BLaER1 (cell line): Measurements from ENCODE around the gene RAB29.

ENCODE experiments used
- H3K27ac ChIP-seq: shearing (Covaris generic); formaldehyde crosslinking; 2 replicates; pipeline ENCODE4 v1.8.1; 2022
- H3K27me3 ChIP-seq: shearing (Covaris generic); formaldehyde crosslinking; 2 replicates; pipeline ENCODE4 v1.8.1; 2022
- H3K36me3 ChIP-seq: shearing (Covaris generic); formaldehyde crosslinking; 2 replicates; pipeline ENCODE4 v1.8.1; 2022
- H3K4me1 ChIP-seq: shearing (Covaris generic); formaldehyde crosslinking; 2 replicates; pipeline ENCODE4 v1.8.1; 2022
- H3K4me2 ChIP-seq: shearing (Covaris generic); formaldehyde crosslinking; 2 replicates; pipeline ENCODE4 v1.8.1; 2022
- H3K4me3 ChIP-seq: shearing (Covaris generic); formaldehyde crosslinking; 2 replicates; pipeline ENCODE4 v1.8.1; 2022
- H3K9ac ChIP-seq: shearing (Covaris generic); formaldehyde crosslinking; 2 replicates; pipeline ENCODE4 v1.8.1; 2022
- H3K9me3 ChIP-seq: shearing (Covaris generic); formaldehyde crosslinking; 2 replicates; pipeline ENCODE4 v1.8.1; 2022
- H4K20me1 ChIP-seq: shearing (Covaris generic); formaldehyde crosslinking; 2 replicates; pipeline ENCODE4 v1.8.1; 2022
- Cebpa-rat ChIP-seq: shearing (Covaris generic); IDR thresholded peaks from 2 replicates; pipeline ENCODE4 v1.8.1; 2022

Gene RAB29

GRCh38 chr1:205783904-205784303, 8.6 kb upstream of the RAB29 start:
- 0 out of 2 replicates have a peak, but pooled peaks cover 2% of the 10 kb centered on the region for H3K36me3 ChIP-seq
- no peaks in the 10 kb centered on the region for H3K27me3 ChIP-seq
- no peak overlapping the region for H3K27ac ChIP-seq
- 0 out of 2 replicates have a peak overlapping the region, but pooled peaks have one; percentile 66 for H3K4me2 ChIP-seq
- no peak overlapping the region for H3K9ac ChIP-seq
- H4K20me1 ChIP-seq: no peaks in the 10 kb centered on the region
- TF ChIP-seq Cebpa-rat: no peak
- H3K4me3 ChIP-seq: no peak overlapping the region
- peaks cover 17% of the 10 kb centered on the region for H3K4me1 ChIP-seq
- no peaks in the 10 kb centered on the region for H3K9me3 ChIP-seq

DNA sequence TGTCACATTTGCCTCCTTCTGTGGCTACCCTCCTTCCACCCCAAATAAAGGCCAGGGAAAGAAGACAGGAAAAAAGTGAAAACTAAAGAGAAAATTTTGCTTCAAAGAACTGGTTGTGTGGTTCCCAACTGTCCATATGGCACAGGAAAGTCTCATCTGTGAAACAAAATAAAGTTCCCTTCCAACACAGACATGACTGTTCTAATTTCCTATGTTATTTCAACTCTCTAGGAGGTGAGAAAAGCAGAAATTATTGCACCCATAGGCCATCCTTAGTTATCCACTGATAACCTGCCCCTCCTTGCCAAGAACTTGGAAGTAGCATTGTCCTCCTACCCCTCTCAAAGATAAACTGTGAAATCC, 8.1 kb upstream of the RAB29 start:
- Histone ChIP-seq H3K9me3 (no peaks in the 10 kb centered on the region), H3K9ac (no peak overlapping the region), H3K27me3 (no peaks in the 10 kb centered on the region), H4K20me1 (no peaks in the 10 kb centered on the region), H3K36me3 (no peaks in the 10 kb centered on the region), H3K4me1 (peaks cover 18% of the 10 kb centered on the region), H3K4me2 (peak overlapping the region; percentile 66), H3K27ac (peak overlapping the region; percentile 35; the same call in 1 of the 2 replicates), H3K4me3 (no peak overlapping the region)
- no peak for TF ChIP-seq Cebpa-rat

DNA sequence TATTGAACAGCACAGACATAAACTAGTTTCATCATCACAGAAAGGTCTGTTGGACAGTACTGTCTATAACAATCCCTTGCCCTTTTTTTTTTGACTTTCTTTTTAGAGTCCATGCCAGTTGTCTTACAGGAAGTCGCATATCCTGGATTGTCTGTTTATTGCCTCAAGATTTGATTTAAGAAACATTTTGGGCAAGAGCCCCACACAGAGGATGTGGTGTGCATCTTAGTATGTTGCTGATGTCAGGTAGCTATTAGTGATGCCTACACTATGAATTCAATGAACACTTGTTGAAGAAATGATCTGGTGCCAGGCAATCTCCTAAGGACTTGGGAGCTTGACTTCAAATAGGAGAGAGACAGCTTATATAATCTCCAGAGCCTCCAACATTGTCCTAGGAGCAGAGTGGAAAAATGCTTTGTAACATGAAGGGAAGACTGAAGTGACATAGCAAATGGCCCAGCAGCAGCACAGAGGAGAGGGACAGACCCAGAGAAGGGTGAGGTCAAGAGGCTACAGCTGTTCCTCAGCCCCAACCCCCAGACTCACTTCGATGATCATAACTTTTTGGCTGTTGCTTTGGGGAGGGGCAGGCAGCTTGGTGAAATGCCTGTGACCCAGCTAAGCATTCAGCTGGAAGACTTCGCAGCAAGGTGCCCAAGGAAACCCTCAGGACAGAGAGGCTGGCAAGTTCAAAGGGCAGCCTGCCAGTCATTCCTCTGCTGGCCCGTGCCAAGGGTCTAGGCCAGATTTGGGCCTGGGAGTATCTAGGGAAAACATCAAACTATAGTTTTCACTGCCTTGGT, 7.5 kb upstream of the RAB29 start:
- TF ChIP-seq Cebpa-rat: no peak
- H3K27ac ChIP-seq: peak overlapping the region; percentile 35; the same call in 1 of the 2 replicates
- H3K4me1 ChIP-seq: peaks cover 24% of the 10 kb centered on the region
- no peak overlapping the region for H3K4me3 ChIP-seq
- H4K20me1 ChIP-seq: no peaks in the 10 kb centered on the region
- no peaks in the 10 kb centered on the region for H3K9me3 ChIP-seq
- no peaks in the 10 kb centered on the region for H3K36me3 ChIP-seq
- peak overlapping the region; percentile 66 for H3K4me2 ChIP-seq
- H3K27me3 ChIP-seq: no peaks in the 10 kb centered on the region
- no peak overlapping the region; the same call in 1 of the 2 replicates for H3K9ac ChIP-seq

- Histone ChIP-seq H3K9ac (no peak overlapping the region), H3K27ac (no peak overlapping the region), H3K36me3 (no peaks in the 10 kb centered on the region), H3K27me3 (no peaks in the 10 kb centered on the region), H3K4me1 (peaks cover 31% of the 10 kb centered on the region), H3K4me3 (no peak overlapping the region), H3K9me3 (0 out of 2 replicates have a peak, but pooled peaks cover 4% of the 10 kb centered on the region), H3K4me2 (no peak overlapping the region), H4K20me1 (no peaks in the 10 kb centered on the region)
- no peak for TF ChIP-seq Cebpa-rat
Observed at GRCh38 chr1:205780335-205780734, 5.1 kb upstream of the RAB29 start.

- no peak overlapping the region for H3K9ac ChIP-seq
- H3K36me3 ChIP-seq: no peaks in the 10 kb centered on the region
- peaks cover 28% of the 10 kb centered on the region for H3K4me1 ChIP-seq
- 0 out of 2 replicates have a peak, but pooled peaks cover 4% of the 10 kb centered on the region for H3K9me3 ChIP-seq
- H4K20me1 ChIP-seq: no peaks in the 10 kb centered on the region
- no peak for TF ChIP-seq Cebpa-rat
- H3K27ac ChIP-seq: no peak overlapping the region
- peaks cover 22% of the 10 kb centered on the region for H3K27me3 ChIP-seq
- no peak overlapping the region for H3K4me3 ChIP-seq
- peak overlapping the region; percentile 64 for H3K4me2 ChIP-seq
Observed at GRCh38 chr1:205777994-205778393, 2.7 kb upstream of the RAB29 start.

- Histone ChIP-seq H3K4me3 (peak overlapping the region; percentile 81; the same call in 1 of the 2 replicates), H3K27me3 (peaks cover 32% of the 10 kb centered on the region), H3K9me3 (peaks cover 7% of the 10 kb centered on the region; the same call in 1 of the 2 replicates), H3K4me2 (peak overlapping the region; percentile 98), H3K4me1 (peaks cover 29% of the 10 kb centered on the region), H3K9ac (no peak overlapping the region), H3K36me3 (no peaks in the 10 kb centered on the region), H3K27ac (no peak overlapping the region), H4K20me1 (no peaks in the 10 kb centered on the region)
- no peak for TF ChIP-seq Cebpa-rat
Observed at GRCh38 chr1:205775717-205776056, 405 bp upstream of the RAB29 start.

GRCh38 chr1:205774198-205775014, 876 bp downstream of the RAB29 start:
- peaks cover 29% of the 10 kb centered on the region for H3K4me1 ChIP-seq
- no peaks in the 10 kb centered on the region for H4K20me1 ChIP-seq
- H3K27ac ChIP-seq: no peak overlapping the region
- H3K4me3 ChIP-seq: peak overlapping the region; percentile 81
- H3K27me3 ChIP-seq: peaks cover 32% of the 10 kb centered on the region
- peak overlapping the region; percentile 98 for H3K4me2 ChIP-seq
- peak overlapping the region; percentile 77 for H3K9ac ChIP-seq
- TF ChIP-seq Cebpa-rat: no peak
- peaks cover 3% of the 10 kb centered on the region; the same call in 1 of the 2 replicates for H3K36me3 ChIP-seq
- H3K9me3 ChIP-seq: peaks cover 10% of the 10 kb centered on the region; the same call in 1 of the 2 replicates

DNA sequence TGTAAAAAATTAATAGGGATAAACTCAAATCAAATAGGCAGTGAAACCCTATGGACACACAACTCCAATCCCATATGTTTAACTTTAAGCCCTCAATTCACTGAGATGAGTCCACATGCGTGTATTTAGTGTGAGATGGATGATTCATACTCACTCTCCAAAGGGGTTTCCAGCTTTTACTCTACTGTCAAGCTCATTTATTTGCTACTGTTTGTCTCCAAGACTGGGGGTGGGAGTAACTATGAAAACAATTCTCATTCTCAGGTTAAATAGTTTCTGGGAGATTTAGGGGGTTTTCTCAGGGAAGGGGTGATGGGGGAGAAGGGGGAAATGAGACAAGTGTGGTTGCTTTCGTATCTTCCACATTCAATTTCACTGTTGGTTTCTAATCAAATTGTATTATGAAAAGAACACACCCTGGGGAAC, 2.7 kb downstream of the RAB29 start:
- Histone ChIP-seq H3K4me3 (no peak overlapping the region), H3K4me2 (no peak overlapping the region), H3K36me3 (peaks cover 3% of the 10 kb centered on the region; the same call in 1 of the 2 replicates), H3K9ac (no peak overlapping the region), H3K9me3 (peaks cover 10% of the 10 kb centered on the region; the same call in 1 of the 2 replicates), H3K27me3 (peaks cover 32% of the 10 kb centered on the region), H3K4me1 (peaks cover 20% of the 10 kb centered on the region), H3K27ac (no peak overlapping the region), H4K20me1 (no peaks in the 10 kb centered on the region)
- no peak for TF ChIP-seq Cebpa-rat

- Histone ChIP-seq H3K9ac (no peak overlapping the region), H4K20me1 (no peaks in the 10 kb centered on the region), H3K27ac (no peak overlapping the region), H3K4me1 (peaks cover 18% of the 10 kb centered on the region), H3K9me3 (peaks cover 6% of the 10 kb centered on the region; the same call in 1 of the 2 replicates), H3K4me2 (no peak overlapping the region), H3K4me3 (no peak overlapping the region), H3K36me3 (peaks cover 3% of the 10 kb centered on the region; the same call in 1 of the 2 replicates), H3K27me3 (peaks cover 32% of the 10 kb centered on the region)
- TF ChIP-seq Cebpa-rat: no peak
Observed at GRCh38 chr1:205770618-205771017, 4.7 kb downstream of the RAB29 start.
